ENCODE measurements around the gene CAVIN2.

- TF ChIP-seq CTCF (conservative IDR thresholded peaks at IDR 0.05 in 1 of 2, IDR thresholded peaks at IDR 0.05 in 1 of 2; ENCODE audit: extremely low read depth in 1 of 2, insufficient read depth in 1 of 2, low read depth in 1 of 2, low read length in 2 of 2) (no peak), EZH2 (IDR thresholded peaks at IDR 0.05; ENCODE audit: borderline replicate concordance, low read length) (no peak)
Observed at GRCh38 chr2:191875859-191876258, 29.0 kb upstream of the CAVIN2 start.

All from mammary epithelial cell (primary cell).